CD8-positive, alpha-beta memory T cell (primary cell): Measurements from ENCODE around the gene IRF2BP2. TPM values are rescaled to one million over a fixed set of nuclear protein-coding genes. Genes with fewer than 3 reads are reported as not detected.

Source experiments
- CTCF ChIA-PET: fragments of 350-600 bp; sonication (Branson Sonifier 250); formaldehyde crosslinking; loops from one replicate; lab custom pipeline; 2021; ENCODE audit warnings: antibody characterized with exemption; lab: Charles Lee
- POLR2A ChIA-PET: fragments of 350-600 bp; sonication (Branson Sonifier 250); formaldehyde crosslinking; loops from one replicate; lab custom pipeline; 2021; ENCODE audit warnings: antibody characterized with exemption; lab: Charles Lee
- DNase-seq, 5 donors: peaks; one replicate each; pipeline versions ENCODE4 v3.0.0 to v3.0.0-alpha.2; 2020 to 2022; ENCODE audit warnings: mixed read lengths in 1 of 5
- H3K27ac ChIP-seq: one replicate; pipeline ENCODE4 v1.7.0; 2013; ENCODE audit warnings: low read depth, mild to moderate bottlenecking, low read length, moderate library complexity
- H3K27me3 ChIP-seq: 2 replicates; pipeline ENCODE4 v1.7.0; 2013; ENCODE audit warnings: low read length, mild to moderate bottlenecking; ENCODE audit not compliant: insufficient read depth, poor library complexity, severe bottlenecking
- H3K36me3 ChIP-seq: 2 replicates; pipeline ENCODE4 v1.7.0; 2013; ENCODE audit warnings: mild to moderate bottlenecking, low read length, moderate library complexity; ENCODE audit not compliant: insufficient read depth
- H3K4me1 ChIP-seq: 2 replicates; pipeline ENCODE4 v1.7.0; 2013; ENCODE audit warnings: mild to moderate bottlenecking, low read length, moderate library complexity; ENCODE audit not compliant: insufficient read depth
- H3K4me3 ChIP-seq: 2 replicates; pipeline ENCODE4 v1.7.0; 2013; ENCODE audit warnings: mild to moderate bottlenecking, low read length
- H3K9me3 ChIP-seq: 2 replicates; pipeline ENCODE4 v1.7.0; 2013; ENCODE audit warnings: mild to moderate bottlenecking, low read length
- H3K27ac Mint-ChIP-seq, 8 donors: one replicate each; pipeline ENCODE4 v1.8.0; 2020 to 2021; ENCODE audit warnings: mixed read lengths in 8 of 8, mild to moderate bottlenecking in 6 of 8, inconsistent platforms in 3 of 8, moderate library complexity in 3 of 8
- H3K27me3 Mint-ChIP-seq, 2 donors: one replicate each; pipeline ENCODE4 v1.8.0; 2020 to 2021; ENCODE audit warnings: mixed read lengths in 2 of 2, mild to moderate bottlenecking in 1 of 2, moderate library complexity in 1 of 2
- H3K36me3 Mint-ChIP-seq, 3 donors: one replicate each; pipeline ENCODE4 v1.8.0; 2020 to 2021; ENCODE audit warnings: mixed read lengths in 3 of 3, inconsistent platforms in 1 of 3, mild to moderate bottlenecking in 1 of 3
- H3K4me1 Mint-ChIP-seq, 3 donors: one replicate each; pipeline ENCODE4 v1.8.0; 2020 to 2021; ENCODE audit warnings: mixed read lengths in 3 of 3, inconsistent platforms in 1 of 3, mild to moderate bottlenecking in 1 of 3
- H3K4me3 Mint-ChIP-seq, 7 donors: one replicate each; pipeline ENCODE4 v1.8.0; 2020 to 2021; ENCODE audit warnings: mixed read lengths in 7 of 7, mild to moderate bottlenecking in 6 of 7, moderate library complexity in 4 of 7, inconsistent platforms in 2 of 7
- H3K9me3 Mint-ChIP-seq, 5 donors: one replicate each; pipeline ENCODE4 v1.8.0; 2020 to 2022; ENCODE audit warnings: mixed read lengths in 5 of 5, mild to moderate bottlenecking in 3 of 5, moderate library complexity in 2 of 5, inconsistent platforms in 1 of 5
- polyA plus RNA-seq: library from polyadenylated mRNA; unstranded; fragments of 300-500 nt; fragmentation: Illumina TruSeq; gene quantifications from one replicate; pipeline ENCODE4 v1.2.3, GENCODE V29; 2021
- total RNA-seq, 2 experiments: library from RNA; stranded (reverse); gene quantifications; one replicate each; pipeline ENCODE4 v1.2.3, GENCODE V29; 2021

Gene IRF2BP2
- total and polyA plus RNA-seq, 3 experiments from 2014 or later, result 42.5 to 98.4 (median 91.8) TPM

GRCh38 chr1:234593771-234594504 is 16.0 kb downstream of the IRF2BP2 start:
- Mint-ChIP-seq H3K4me3 (no peak overlapping the region), H3K27ac (peak overlapping the region in 1 of 8 donors; percentile 77), H3K4me1 (peaks cover 2 to 11% (median 4%) of the 10 kb centered on the region in 3 donors), H3K27me3 (peaks cover 4 to 6% of the 10 kb centered on the region in 2 donors), H3K36me3 (no peaks in the 10 kb centered on the region), H3K9me3 (peaks cover 0 to under 1% (median 0%) of the 10 kb centered on the region in 5 donors)
- Histone ChIP-seq H3K27me3 (no peaks in the 10 kb centered on the region), H3K9me3 (no peaks in the 10 kb centered on the region), H3K36me3 (no peaks in the 10 kb centered on the region), H3K27ac (no peak overlapping the region), H3K4me1 (peaks cover 6% of the 10 kb centered on the region), H3K4me3 (no peak overlapping the region)
- ChIA-PET CTCF (interaction anchor here (9.5 kb wide), 1 partner anchor 490 kb away, joined by 72 read pairs; no protein-coding TSS in a partner anchor), POLR2A (no interaction called here)
- DNase-seq, result no peak

DNA sequence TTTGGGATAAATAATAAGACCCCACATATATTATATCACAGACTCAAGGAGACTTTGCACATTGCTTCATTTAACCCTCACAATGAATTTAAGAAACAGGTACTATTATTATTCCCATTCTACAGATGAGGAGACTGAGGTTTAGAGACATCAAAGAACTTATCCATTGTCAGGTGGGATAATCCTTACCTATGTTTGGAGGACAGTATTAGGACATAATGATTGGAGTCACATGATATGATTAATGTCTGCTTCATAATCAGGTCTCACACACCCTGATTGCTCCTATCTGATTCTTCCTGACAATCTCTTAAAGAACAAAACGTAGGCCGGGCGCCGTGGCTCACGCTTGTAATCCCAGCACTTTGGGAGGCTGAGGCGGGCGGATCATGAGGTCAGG is 16.9 kb downstream of the IRF2BP2 start:
- Mint-ChIP-seq H3K9me3 (peaks cover 0 to 2% (median 0%) of the 10 kb centered on the region in 5 donors), H3K4me1 (peaks cover 0 to 4% (median 0%) of the 10 kb centered on the region in 3 donors), H3K27me3 (peaks cover 4 to 11% of the 10 kb centered on the region in 2 donors), H3K4me3 (no peak overlapping the region), H3K27ac (no peak overlapping the region), H3K36me3 (no peaks in the 10 kb centered on the region)
- Histone ChIP-seq H3K9me3 (no peaks in the 10 kb centered on the region), H3K27ac (no peak overlapping the region), H3K4me1 (no peaks in the 10 kb centered on the region), H3K27me3 (no peaks in the 10 kb centered on the region), H3K4me3 (no peak overlapping the region), H3K36me3 (no peaks in the 10 kb centered on the region)
- ChIA-PET CTCF (interaction anchor here (9.5 kb wide), 1 partner anchor 491 kb away, joined by 72 read pairs; no protein-coding TSS in a partner anchor), POLR2A (no interaction called here)
- DNase-seq, result no peak

GRCh38 chr1:234592240-234592639 is 17.7 kb downstream of the IRF2BP2 start:
- ChIA-PET CTCF (interaction anchor here (0.6 to 0.8 kb wide), 2 partner anchors 148 to 491 kb away, joined by 3 read pairs; no protein-coding TSS in a partner anchor), POLR2A (no interaction called here)
- Mint-ChIP-seq H3K9me3 (peaks cover 0 to 2% (median 0%) of the 10 kb centered on the region in 5 donors), H3K4me1 (no peaks in the 10 kb centered on the region), H3K27ac (no peak overlapping the region), H3K27me3 (peaks cover 4 to 15% of the 10 kb centered on the region in 2 donors), H3K4me3 (no peak overlapping the region), H3K36me3 (no peaks in the 10 kb centered on the region)
- Histone ChIP-seq H3K9me3 (no peaks in the 10 kb centered on the region), H3K36me3 (no peaks in the 10 kb centered on the region), H3K4me1 (no peaks in the 10 kb centered on the region), H3K4me3 (no peak overlapping the region), H3K27me3 (no peaks in the 10 kb centered on the region), H3K27ac (no peak overlapping the region)
- no peak for DNase-seq

GRCh38 chr1:234591131-234591530 is 18.8 kb downstream of the IRF2BP2 start:
- Mint-ChIP-seq H3K27me3 (peaks cover 5 to 22% of the 10 kb centered on the region in 2 donors), H3K4me1 (no peaks in the 10 kb centered on the region), H3K9me3 (peaks cover 0 to 2% (median 0%) of the 10 kb centered on the region in 5 donors), H3K4me3 (no peak overlapping the region), H3K27ac (no peak overlapping the region), H3K36me3 (peaks cover 0 to 1% (median 0%) of the 10 kb centered on the region in 3 donors)
- no peaks in the 10 kb centered on the region for H3K27me3 ChIP-seq
- H3K4me1 ChIP-seq, result no peaks in the 10 kb centered on the region
- H3K36me3 ChIP-seq, result no peaks in the 10 kb centered on the region
- no peak for DNase-seq
- ChIA-PET POLR2A (no interaction called here), CTCF (interaction anchor here (0.8 kb wide), 1 partner anchor 493 kb away, joined by 3 read pairs; no protein-coding TSS in a partner anchor)
- no peak overlapping the region for H3K4me3 ChIP-seq
- no peak overlapping the region for H3K27ac ChIP-seq
- H3K9me3 ChIP-seq, result no peaks in the 10 kb centered on the region

GRCh38 chr1:234589854-234590620 is 19.9 kb downstream of the IRF2BP2 start:
- POLR2A ChIA-PET, result no interaction called here
- Mint-ChIP-seq H3K9me3 (peaks cover 0 to 2% (median 0%) of the 10 kb centered on the region in 5 donors), H3K27ac (no peak overlapping the region), H3K27me3 (peaks cover 5 to 25% of the 10 kb centered on the region in 2 donors), H3K4me1 (no peaks in the 10 kb centered on the region), H3K36me3 (peaks cover 0 to 1% (median 0%) of the 10 kb centered on the region in 3 donors), H3K4me3 (no peak overlapping the region)
- H3K27me3 ChIP-seq, result no peaks in the 10 kb centered on the region
- H3K4me1 ChIP-seq, result no peaks in the 10 kb centered on the region
- no peak for DNase-seq
- no peaks in the 10 kb centered on the region for H3K9me3 ChIP-seq
- H3K4me3 ChIP-seq, result no peak overlapping the region
- H3K27ac ChIP-seq, result no peak overlapping the region
- H3K36me3 ChIP-seq, result no peaks in the 10 kb centered on the region
- CTCF ChIA-PET, result no interaction called here

DNA sequence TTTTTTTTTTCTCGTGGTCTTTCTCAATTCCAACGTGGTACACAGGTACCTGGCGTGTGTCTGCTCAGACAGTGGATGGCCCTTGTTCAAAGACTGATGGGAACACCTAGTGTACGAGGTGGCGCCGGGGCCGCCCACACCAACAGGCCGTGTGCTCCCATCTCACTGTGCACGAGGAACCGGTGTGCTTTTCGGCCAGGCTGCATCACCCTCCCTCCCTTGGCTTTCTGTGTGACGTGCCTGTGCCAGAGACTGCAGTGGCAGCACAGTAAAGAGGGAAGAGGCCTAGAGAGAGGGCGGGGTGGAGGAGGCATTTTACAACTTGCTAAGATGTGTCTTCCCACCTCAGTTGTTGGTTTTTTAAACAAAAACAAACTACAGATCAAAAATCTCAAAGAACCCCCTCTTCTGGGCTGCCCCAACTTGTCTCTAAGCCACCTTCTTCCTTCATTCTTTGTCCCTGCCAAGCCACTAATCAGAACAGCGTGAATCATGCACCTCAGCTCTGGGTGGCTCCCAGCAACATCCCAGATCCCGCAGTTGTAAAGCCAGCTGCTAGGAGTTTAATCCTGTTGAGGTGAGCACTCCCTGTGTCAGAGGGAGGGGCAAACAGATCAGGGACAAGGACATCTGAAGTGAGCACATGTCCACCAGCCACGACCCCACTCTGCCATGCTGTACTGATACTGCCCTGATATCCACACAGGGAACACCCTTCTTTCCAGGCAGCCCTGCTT is 20.7 kb downstream of the IRF2BP2 start:
- POLR2A ChIA-PET, result no interaction called here
- Mint-ChIP-seq H3K9me3 (peaks cover 0 to 2% (median 0%) of the 10 kb centered on the region in 5 donors), H3K4me1 (no peaks in the 10 kb centered on the region), H3K27me3 (peaks cover 5 to 25% of the 10 kb centered on the region in 2 donors), H3K27ac (no peak overlapping the region), H3K4me3 (no peak overlapping the region), H3K36me3 (peaks cover 0 to 1% (median 0%) of the 10 kb centered on the region in 3 donors)
- Histone ChIP-seq H3K4me3 (no peak overlapping the region), H3K9me3 (no peaks in the 10 kb centered on the region), H3K27ac (no peak overlapping the region), H3K4me1 (no peaks in the 10 kb centered on the region), H3K27me3 (no peaks in the 10 kb centered on the region), H3K36me3 (no peaks in the 10 kb centered on the region)
- CTCF ChIA-PET, result interaction anchor here (0.8 kb wide), 1 partner anchor 9 kb away, joined by 3 read pairs; no protein-coding TSS in a partner anchor
- no peak for DNase-seq

DNA sequence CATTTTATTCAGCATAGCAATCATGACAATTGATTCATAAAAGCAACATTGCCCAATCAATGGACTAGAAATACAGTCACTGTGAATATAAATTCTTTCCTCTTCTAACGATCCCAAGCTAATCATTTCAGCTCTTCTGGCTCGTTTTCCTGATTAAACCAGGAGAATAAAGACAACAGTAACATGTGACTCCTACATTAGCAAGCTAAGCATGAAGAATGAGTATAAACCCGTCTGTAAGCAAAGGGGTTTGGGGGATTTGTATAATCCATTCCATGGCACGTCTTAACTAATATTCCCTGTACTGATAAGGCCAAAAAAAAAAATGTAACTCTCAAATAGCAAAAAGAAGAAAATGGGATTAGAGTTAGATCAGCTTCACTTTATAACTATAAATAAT is 21.6 kb downstream of the IRF2BP2 start:
- POLR2A ChIA-PET, result no interaction called here
- Mint-ChIP-seq H3K9me3 (peaks cover 0 to 2% (median 0%) of the 10 kb centered on the region in 5 donors), H3K4me3 (no peak overlapping the region), H3K27ac (no peak overlapping the region), H3K27me3 (peaks cover 5 to 25% of the 10 kb centered on the region in 2 donors), H3K4me1 (no peaks in the 10 kb centered on the region), H3K36me3 (peaks cover 0 to 1% (median 0%) of the 10 kb centered on the region in 3 donors)
- Histone ChIP-seq H3K27ac (no peak overlapping the region), H3K9me3 (no peaks in the 10 kb centered on the region), H3K4me1 (no peaks in the 10 kb centered on the region), H3K4me3 (no peak overlapping the region), H3K36me3 (no peaks in the 10 kb centered on the region), H3K27me3 (no peaks in the 10 kb centered on the region)
- DNase-seq, result no peak
- CTCF ChIA-PET, result interaction anchor here (0.8 to 1.0 kb wide), 2 partner anchors 9 to 495 kb away, joined by 3 read pairs; no protein-coding TSS in a partner anchor
